GM18873 (cell line): Measurements from ENCODE around the gene TTC33.
"Not testable (repeated sequence)": the region's sequence is repeated elsewhere in the genome, so short reads cannot be mapped to it uniquely, and the experiment has no call there.

ENCODE experiments used
- ATAC-seq: cut with Tn5 transposase; IDR thresholded peaks from one replicate; pipeline ENCODE4 v1.9.1; 2021; ENCODE audit warnings: mild to moderate bottlenecking, moderate library complexity, moderate number of reproducible peaks; ENCODE audit not compliant: unreplicated experiment, low FRiP score

Gene TTC33

DNA sequence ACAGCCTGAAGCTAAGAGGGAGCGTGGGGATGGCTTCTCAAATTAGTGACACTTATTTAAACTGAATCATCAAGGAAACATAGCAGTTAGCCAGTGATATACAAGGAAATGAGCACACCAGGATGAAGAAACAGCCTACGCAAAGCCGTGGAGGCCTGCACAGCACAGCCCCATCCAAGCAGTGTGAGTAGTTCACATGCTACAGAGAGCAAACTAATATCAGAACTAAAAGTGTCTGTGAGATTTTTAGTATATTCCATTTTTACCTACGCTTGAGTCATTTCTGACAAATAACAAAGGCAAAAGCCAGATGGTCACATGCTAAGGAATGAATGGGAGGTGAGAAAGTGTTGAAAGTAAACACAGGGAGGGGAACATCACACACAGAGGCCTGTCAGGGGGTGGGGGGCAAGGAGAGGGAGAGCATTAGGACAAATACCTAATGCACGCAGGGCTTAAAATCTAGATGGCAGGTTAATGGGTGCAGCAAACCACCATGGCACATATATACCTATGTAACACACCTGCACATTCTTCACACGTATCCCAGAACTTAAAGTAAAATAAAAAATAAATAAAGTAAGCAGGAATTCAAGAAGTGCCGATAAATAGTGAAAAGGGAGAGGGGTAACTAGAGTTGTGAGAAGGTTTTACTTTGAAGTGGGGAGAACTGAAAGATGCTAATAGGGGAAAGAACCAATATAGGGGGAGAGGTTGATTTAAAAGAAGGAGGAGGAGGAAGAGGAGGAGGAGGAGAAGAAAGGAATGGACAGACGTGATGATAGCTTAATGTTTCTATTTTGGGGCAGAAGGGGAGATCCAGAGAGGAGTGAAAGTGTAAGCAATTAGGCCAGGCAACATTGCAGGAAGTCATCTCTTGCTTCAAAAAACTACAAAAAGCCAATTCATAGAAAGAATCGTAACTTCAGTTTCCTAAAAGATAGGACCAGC is 177.0 kb downstream of the TTC33 start:
- peak; percentile 97 for ATAC-seq

DNA sequence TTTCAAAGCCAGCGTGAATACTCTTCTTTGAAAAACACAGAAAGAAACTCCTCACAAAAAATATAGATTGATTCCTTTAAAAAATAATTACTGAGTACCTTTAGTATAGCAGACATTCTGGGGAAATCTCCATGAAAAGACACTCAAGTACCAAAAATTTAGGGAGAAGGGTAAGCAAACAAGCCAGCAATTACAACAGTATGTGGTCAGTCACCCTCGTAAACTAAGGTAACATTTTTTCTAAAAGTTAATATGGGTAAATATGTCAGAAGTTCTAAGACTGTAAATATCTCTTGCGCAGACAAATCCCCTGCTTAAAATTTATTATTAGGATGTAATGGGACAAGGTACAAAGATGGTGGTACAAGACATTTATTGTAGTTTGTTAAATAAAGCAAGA is 178.0 kb downstream of the TTC33 start:
- no peak for ATAC-seq

DNA sequence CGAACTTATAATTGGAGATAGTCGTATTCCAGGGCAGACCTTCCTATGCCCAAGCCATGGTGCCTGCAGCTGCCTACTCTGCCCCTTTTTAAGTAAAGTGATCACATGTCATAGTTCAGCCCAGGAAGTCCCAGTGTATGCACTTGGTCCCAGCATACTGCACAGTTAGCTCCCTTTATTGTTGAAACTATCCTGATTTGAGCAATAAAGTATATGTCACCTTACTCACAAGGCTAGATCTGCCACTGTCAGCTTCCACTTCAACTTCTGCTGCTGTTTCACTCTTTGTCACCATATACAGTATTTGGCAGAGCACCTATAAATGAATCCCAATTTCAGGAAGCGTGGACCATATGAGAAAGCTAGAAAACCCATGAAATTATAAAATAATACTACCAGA is 179.8 kb downstream of the TTC33 start:
- no peak for ATAC-seq

DNA sequence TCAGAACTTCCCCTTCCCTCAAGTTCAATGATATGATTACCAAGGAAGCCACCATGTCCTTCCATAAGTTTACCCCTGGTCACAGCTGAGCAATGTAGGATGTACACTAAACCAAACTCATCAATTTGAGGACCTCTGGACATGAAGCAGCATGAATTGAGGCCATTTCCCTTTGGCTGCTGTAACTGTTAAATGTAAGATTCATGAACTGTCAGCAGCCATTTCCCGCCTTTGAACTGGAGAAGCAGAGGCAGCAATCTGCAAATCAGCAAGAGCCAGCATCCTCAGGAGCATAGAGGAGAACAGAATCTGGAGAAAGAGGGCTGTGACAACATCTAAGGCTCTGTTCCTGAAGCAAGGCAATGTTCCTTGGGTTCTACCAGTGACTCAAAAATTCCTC is 180.3 kb downstream of the TTC33 start:
- ATAC-seq, result no peak

DNA sequence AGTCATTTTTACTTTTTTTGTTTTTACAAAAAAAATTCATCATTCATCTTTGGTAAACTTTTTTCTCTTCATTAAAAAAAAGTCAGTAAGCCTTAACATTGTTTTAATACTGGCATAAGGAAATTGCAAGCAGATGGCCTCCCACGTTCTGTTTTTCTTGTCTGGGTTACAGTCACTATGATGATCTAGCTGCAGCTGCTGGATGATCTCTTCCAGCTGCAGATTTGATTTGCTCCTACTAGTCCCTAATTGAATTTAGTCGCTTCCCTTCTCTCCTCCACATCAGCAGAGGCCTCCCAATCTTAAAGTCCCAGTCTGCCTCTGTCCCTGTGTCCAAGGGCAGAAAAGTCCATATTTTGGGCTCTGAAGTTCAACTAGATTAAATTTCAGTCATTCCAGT is 182.8 kb downstream of the TTC33 start:
- no peak for ATAC-seq

DNA sequence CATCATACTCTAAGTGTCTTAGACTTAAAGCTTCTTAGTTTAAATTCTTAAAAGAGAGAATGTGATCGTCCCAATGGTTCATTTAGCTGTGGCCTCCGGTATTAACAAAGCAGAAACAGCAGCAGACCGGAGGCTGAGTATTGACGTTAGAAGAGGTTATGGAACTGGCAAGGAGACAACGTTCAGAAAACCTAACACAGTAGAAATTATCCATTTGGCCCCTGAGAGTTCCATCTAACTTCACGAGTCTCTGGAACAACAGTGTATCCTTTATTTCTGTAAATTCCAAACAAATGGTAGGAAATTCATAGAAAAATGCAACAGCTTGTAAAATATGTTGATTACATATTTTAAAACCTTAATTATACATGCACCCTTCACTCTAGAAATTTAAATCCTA is 183.4 kb downstream of the TTC33 start:
- ATAC-seq, result no peak

DNA sequence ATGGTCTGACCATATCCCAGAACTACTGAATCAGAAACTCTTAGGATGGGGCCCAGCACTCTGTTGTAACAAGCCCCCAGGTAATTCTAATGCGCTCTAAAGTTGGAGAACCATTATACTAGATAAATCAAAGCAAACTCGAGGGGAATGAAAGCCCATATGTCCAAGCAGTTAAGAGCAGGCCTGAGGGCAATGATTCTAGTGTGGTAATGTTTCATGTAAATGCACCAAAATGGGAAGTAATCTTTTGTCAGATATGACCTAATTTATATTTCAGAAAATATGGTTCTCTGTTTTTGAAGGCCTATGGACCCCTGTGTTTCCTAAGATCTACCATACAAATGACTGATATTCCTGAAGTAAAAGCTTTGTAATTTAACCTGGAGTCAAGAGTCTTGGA is 184.0 kb downstream of the TTC33 start:
- ATAC-seq, result no peak

DNA sequence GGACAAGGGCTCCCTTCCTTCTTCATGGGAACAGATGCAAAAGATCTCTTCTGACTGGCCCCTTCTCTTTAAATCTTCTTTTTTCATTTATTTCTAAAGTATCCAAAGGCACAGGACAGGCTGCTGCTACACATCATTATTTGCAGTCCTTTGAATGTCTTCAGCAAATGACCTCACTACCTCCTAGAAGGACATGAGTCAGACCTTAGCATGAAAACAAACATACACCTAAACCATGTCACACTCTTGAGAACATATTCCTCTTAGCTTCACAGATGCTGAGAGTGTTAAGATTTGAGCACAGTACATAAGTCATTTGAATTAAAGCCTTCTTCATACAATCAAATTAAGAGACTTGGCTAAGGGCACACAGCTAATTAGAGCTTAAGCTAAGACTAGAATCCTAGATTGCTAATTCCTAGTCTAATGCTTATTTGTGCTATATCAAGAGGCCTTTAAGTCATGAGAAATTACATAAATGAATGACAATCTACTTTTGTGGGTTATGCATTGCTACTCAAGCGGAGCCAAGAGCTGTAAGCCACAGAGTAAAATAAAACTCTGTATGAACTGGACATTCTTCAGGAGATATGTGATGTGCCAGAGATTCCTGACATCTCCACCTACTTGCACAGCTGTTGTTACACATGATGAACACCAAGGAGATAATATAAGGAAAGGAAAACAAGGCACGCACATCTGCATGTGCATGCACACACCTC is 185.2 kb downstream of the TTC33 start:
- peak; percentile 62 for ATAC-seq

DNA sequence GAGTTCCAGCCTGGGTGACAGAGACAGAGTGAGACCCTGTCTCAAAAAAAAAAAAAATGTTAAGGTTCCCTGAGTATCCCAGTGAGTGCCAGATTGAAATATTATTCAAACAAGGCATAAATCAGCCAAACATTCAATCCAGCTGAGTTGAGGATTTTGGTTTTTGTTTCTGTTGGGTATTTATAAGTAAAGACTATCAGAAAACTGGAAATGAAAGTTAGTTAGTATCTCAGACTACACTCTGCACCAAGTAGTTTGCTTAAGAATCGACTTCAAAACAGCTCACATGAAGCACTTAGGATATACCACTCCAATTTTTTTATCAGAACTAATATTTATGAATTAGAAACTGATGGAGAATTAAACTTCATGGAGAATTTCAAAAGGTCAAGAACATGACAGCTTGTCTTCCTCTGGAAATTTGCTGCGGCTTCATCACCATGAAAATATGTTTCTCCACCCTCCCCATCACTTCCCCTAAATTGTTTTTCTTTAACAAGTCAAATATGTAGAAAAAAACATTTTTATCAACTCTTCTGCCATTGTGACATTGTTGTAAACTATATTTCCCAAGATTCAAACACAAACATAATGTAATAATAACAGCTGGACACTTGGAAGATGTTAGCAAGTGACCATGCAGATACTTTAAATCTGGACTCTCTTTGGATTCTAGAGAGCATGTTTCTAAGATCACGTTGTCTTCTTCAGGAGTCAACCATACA is 186.1 kb downstream of the TTC33 start:
- ATAC-seq, result no peak

DNA sequence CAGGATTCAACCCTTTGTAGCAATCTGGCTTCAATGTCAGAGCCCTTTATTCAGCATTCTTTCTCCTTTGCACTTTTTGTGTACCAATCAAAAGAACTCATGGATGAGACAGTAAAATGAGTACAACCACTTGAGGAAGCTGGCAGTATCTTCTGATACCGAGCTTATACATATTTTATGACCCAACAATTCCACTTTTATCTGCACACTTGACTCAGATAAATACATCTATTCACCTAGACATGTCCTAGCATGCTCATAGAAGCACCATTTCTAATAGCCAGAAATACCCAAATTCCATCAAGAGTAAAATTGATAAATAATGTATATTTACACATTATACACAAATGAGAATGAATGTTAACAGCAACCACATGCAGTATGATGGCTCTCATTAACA is 187.2 kb downstream of the TTC33 start:
- no peak for ATAC-seq

DNA sequence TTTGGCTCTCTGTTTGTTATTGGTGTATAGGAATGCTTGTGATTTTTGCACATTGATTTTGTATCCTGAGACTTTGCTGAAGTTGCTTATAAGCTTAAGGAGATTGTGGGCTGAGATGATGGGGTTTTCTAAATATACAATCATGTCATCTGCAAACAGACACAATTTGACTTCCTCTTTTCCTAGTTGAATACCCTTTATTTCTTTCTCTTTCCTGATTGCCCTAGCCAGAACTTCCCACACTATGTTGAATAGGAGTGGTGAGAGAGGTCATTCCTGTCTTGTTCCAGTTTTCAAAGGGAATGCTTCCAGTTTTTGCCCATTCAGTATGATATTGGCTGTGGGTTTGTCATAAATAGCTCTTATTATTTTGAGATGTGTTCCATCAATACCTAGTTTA is 192.6 kb downstream of the TTC33 start:
- ATAC-seq, result not testable (repeated sequence)

DNA sequence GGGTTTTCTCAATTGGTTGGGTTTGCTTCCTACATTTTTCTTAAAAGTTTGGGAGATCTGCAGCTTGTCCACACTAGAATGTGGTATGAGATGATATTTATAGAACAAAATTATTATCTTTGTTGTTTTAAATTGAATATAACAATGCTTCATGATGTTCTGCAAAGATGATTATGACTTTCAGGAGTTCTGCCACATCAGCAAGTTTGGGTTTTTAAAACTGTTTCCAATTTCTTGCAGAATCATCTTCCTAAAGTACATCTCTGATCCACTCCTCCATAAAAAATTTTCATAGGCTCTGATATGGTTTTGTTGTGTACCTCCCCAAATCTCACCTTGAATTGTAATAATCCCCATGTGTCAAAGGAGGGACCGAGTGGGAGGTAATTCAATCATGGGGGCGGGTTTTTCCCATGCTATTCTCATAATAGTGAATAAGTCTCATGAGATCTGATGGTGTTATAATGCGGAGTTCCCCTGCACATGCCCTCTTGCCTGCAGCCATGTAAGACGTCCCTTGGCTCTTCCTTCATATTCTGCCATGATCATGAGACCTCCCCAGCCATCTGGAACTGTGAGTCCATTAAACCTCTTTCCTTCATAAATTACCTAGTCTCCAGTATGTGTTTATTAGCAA is 195.2 kb downstream of the TTC33 start:
- no peak for ATAC-seq

DNA sequence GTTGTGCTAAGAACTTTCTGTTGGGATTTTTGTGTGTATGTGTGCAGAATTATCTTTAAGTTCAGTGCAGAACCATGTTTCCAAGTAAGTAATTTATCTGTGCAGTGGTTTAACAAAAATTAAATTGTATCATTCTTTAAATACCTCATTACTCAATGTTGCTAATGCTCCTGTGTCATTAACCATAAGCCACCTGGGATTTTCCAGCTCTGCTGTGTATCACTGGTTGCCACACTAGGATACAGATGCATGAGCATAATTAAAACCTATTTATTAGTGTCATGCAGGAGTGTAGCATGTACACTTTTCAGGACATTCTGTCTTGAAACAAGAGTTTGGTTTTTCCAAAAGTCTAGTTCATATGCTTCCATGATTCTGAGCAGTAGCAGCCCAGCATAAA is 196.5 kb downstream of the TTC33 start:
- no peak for ATAC-seq

DNA sequence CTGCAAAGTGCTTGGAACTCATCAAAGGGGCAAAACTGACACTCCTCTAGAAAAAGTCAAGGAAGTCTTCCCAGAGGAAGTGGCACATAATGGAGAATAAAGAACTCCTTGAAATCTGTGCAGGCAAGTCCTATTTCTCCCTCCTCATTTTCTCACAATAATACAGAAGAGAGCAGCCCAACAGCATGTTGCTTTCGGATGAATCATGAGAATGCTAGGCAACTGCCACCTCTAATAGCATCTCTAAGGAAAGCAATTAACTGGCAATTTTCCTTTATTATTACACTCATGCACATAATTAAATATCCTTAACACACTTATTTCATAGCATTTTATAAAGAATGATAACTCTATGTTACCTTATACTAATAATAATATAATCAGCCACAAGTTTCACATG is 198.3 kb downstream of the TTC33 start:
- no peak for ATAC-seq

DNA sequence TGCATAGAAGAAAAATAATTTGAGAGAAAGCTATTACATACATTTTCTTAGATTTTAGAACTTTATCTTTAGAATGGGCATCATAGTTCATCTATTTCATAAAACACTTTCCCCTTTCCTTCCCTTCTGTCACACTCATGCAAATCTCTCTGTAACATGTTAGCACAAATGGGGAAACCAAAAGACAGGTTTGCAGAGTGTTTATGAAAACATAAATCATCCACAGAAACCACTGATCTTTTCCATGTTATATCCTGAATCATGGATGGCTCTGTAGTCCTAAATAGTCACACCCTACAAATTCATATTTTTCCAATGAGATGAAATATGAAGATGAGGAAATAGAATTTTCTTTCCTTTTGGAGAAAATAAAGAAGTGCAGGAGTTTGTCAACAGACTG is 198.9 kb downstream of the TTC33 start:
- ATAC-seq, result no peak

DNA sequence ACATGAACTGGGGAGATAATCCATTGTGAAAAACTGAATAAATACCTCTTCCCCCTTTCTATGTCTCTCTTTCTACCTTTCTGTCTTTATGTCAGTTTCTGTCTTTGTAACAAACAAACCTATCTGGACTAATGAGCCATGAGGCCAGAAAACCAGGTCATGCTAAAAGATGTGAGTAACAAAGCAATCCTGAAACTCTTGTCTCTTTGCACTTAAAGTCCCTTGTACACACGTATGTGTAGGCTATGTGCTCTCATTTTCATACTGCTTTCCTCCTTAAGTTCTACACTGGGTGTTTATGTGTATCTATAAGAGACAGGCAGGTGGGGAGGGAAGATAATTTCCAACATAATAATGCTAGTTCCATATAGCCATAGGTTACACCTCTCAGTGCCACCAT is 199.9 kb downstream of the TTC33 start:
- ATAC-seq, result no peak

DNA sequence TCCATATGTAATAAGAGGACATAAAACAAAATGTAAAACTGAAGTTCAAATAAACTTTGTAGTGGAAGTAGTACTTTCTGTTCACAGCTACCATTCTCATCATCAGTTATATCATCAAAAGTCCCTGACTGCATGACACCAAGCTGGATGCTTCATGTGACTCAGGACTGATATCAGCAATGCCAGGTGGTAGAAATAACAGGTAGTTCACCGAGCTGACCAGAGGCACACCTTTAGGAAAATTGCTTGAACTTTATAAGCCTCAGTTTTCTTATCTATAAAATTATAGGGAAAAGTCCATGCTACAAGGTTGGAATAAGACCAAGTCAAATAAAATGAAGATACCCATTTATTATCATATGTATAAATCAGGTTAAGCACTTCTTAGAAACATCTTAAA is 200.9 kb downstream of the TTC33 start:
- no peak for ATAC-seq

DNA sequence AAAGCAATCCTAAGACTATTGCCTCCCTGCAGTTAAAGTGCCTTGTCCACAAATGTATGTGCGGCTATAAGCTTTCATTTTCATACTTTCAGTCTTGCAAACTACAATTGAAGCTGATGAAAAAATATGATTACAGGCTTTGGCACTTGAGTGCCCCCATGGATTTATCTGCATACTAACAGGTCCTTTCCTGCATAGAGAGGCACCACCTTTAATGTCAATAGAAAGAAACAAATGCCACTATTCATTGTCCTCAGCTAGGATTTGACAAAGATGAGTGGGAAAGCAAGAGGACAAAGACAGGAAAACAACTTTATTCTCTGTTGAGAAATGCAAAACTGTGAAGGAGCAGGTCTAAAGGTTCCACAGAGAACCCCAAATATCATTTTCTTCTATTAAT is 201.7 kb downstream of the TTC33 start:
- ATAC-seq, result no peak

DNA sequence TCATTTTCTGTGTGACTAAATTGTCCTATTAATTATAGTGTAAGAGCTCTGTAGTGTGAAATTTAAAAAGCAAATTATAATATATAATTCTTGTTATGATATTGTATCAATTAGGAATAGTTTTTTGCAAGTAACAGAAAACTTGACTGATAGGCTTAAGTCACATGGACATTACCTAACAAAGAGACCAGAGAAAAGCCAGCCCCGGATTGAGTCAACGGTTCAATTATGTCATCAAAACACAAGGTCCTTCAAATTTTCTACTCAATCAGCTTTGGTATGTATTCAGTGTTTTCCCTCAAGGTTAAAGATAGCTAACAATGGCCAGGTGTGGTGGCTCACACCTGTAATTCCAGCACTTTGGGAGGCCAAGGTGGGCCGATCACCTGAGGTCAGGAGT is 202.8 kb downstream of the TTC33 start:
- ATAC-seq, result no peak
